Lower leg skin (tissue), 4 donors: Measurements from ENCODE around the gene RAPH1. TPM values are rescaled to one million over a fixed set of nuclear protein-coding genes. Genes with fewer than 3 reads are reported as not detected.

Experiments used
- DNase-seq, 2 donors: peaks; one replicate each; pipeline ENCODE4 v3.0.0-alpha.2; 2019; ENCODE audit warnings: low spot score in 2 of 2
- H3K4me3 ChIP-seq: fragments of 200-600 bp; sonication (generic); 2 replicates; pipeline ENCODE4 v1.5.1; 2017; ENCODE audit warnings: mild to moderate bottlenecking, low read depth; ENCODE audit not compliant: poor library complexity, severe bottlenecking
- CTCF ChIP-seq, 3 donors: fragments of 450-650 bp; IDR thresholded peaks; one replicate each; pipeline ENCODE4 v1.5.1; 2016; ENCODE audit warnings: antibody characterized with exemption in 3 of 3, mild to moderate bottlenecking in 3 of 3, moderate library complexity in 2 of 3
- POLR2A ChIP-seq, 2 donors: fragments of 450-650 bp; IDR thresholded peaks; one replicate each; pipeline ENCODE4 v1.6.1; 2016 to 2017; ENCODE audit warnings: antibody characterized with exemption in 2 of 2, mild to moderate bottlenecking in 1 of 2, moderate library complexity in 1 of 2
- WGBS, 2 donors: methylation state at CpG; one replicate each; pipeline ENCODE4 v1.1.5; 2018; 5-methylcytosine and 5-hydroxymethylcytosine counted together
- intact Hi-C: fragments of 100-400 bp; cut with DNase I; formaldehyde crosslinking; loops from one replicate; pipeline ENCODE4 v1.15.0; 2023; ENCODE audit warnings: low total_unique reads
- total RNA-seq, 4 donors: library from RNA; depleted of rRNA; stranded (reverse); fragments of >200 nt; gene quantifications; one replicate each; pipeline ENCODE4 v1.1.0, GENCODE V29; 2016

Gene RAPH1
- total RNA-seq, 4 donors from 2014 or later: 32.2 to 148 (median 67.7) TPM

- 55 to 68% methylated on average over 2 of the region's 2 CpGs for WGBS, 2 donors
- intact Hi-C loops: no loop called here
- no peak overlapping the region for H3K4me3 ChIP-seq
- no peak for DNase-seq
- TF ChIP-seq CTCF (IDR thresholded peaks at IDR 0.05) (no peak), POLR2A (IDR thresholded peaks at IDR 0.05) (no peak)
Measured at GRCh38 chr2:203427061-203427460, 108.0 kb downstream of the RAPH1 start.

GRCh38 chr2:203418271-203418670 is 116.8 kb downstream of the RAPH1 start:
- no peak for DNase-seq
- no peak for TF ChIP-seq POLR2A (IDR thresholded peaks at IDR 0.05)
- 87% methylated on average over 8 of the region's 8 CpGs for WGBS, 2 donors
- intact Hi-C loops: no loop called here
- no peak overlapping the region for H3K4me3 ChIP-seq

- no peak for DNase-seq
- H3K4me3 ChIP-seq: no peak overlapping the region
- intact Hi-C loops: no loop called here
- TF ChIP-seq CTCF (IDR thresholded peaks at IDR 0.05) (no peak), POLR2A (IDR thresholded peaks at IDR 0.05) (no peak)
Measured at GRCh38 chr2:203413796-203414195, 121.3 kb downstream of the RAPH1 start.

- peak in 1 of 2 donors; percentile 31 for DNase-seq
- WGBS, 2 donors: 26 to 27% methylated on average over 7 of the region's 7 CpGs
- H3K4me3 ChIP-seq: no peak overlapping the region
- TF ChIP-seq CTCF (IDR thresholded peaks at IDR 0.05) (no peak), POLR2A (IDR thresholded peaks at IDR 0.05) (no peak)
- intact Hi-C loops: no loop called here
Measured at GRCh38 chr2:203412546-203413331, 122.4 kb downstream of the RAPH1 start.

GRCh38 chr2:203407496-203407895 is 127.6 kb downstream of the RAPH1 start:
- intact Hi-C loops: no loop called here
- TF ChIP-seq CTCF (IDR thresholded peaks at IDR 0.05) (no peak), POLR2A (IDR thresholded peaks at IDR 0.05) (no peak)
- H3K4me3 ChIP-seq: no peak overlapping the region
- no peak for DNase-seq

- H3K4me3 ChIP-seq: no peak overlapping the region
- intact Hi-C loops: no loop called here
- no peak for TF ChIP-seq POLR2A (IDR thresholded peaks at IDR 0.05)
- TF ChIP-seq CTCF (IDR thresholded peaks at IDR 0.05): no peak
Measured at GRCh38 chr2:203404996-203405395, 130.1 kb downstream of the RAPH1 start.

More at GRCh38 chr2:203404996-203405395, 130.1 kb downstream of the RAPH1 start:
- DNase-seq: no peak
